MCF 10A (cell line): ENCODE measurements around the gene FMOD. TPM values are rescaled to one million over a fixed set of nuclear protein-coding genes. Genes with fewer than 3 reads are reported as not detected.
A peak's percentile ranks its signal among the peaks of the same experiment; 100 is the strongest.

Source experiments
- BruUV-seq: library from RNA; stranded (reverse); fragments of 400-500 nt; replicated peaks from 2 replicates; lab custom pipeline; 2021; lab: Mats Ljungman, UMichigan
- CTCF ChIA-PET: fragments of 300-600 bp; sonication (Branson Sonifier 250); formaldehyde crosslinking; extraction: SDS; loops from one replicate; lab custom pipeline; 2021; ENCODE audit warnings: antibody characterized with exemption, inconsistent platforms; lab: Yijun Ruan, JAX
- POLR2A ChIA-PET: fragments of 300-600, 350-650 bp; sonication (Branson Sonifier 250); formaldehyde crosslinking; extraction: SDS; loops from one replicate; lab custom pipeline; 2020; ENCODE audit warnings: antibody characterized with exemption, inconsistent platforms; lab: Yijun Ruan, JAX
- DNase-seq: peaks from one replicate; pipeline ENCODE4 v3.0.0-alpha.2; 2018; ENCODE audit not compliant: unreplicated experiment
- H3K27ac Mint-ChIP-seq: one replicate; pipeline ENCODE4 v1.8.0; 2022; ENCODE audit warnings: mild to moderate bottlenecking, low read depth, mixed read lengths; ENCODE audit not compliant: unreplicated experiment
- H3K27me3 Mint-ChIP-seq: one replicate; pipeline ENCODE4 v1.8.0; 2022; ENCODE audit warnings: mixed read lengths; ENCODE audit not compliant: insufficient read depth, unreplicated experiment
- H3K36me3 Mint-ChIP-seq: one replicate; pipeline ENCODE4 v1.8.0; 2022; ENCODE audit warnings: mild to moderate bottlenecking, moderate library complexity, mixed read lengths; ENCODE audit not compliant: insufficient read depth, unreplicated experiment
- H3K4me1 Mint-ChIP-seq: one replicate; pipeline ENCODE4 v1.8.0; 2022; ENCODE audit warnings: mixed read lengths; ENCODE audit not compliant: insufficient read depth, unreplicated experiment
- H3K4me3 Mint-ChIP-seq: one replicate; pipeline ENCODE4 v1.8.0; 2022; ENCODE audit warnings: mild to moderate bottlenecking, moderate library complexity, mixed read lengths; ENCODE audit not compliant: unreplicated experiment
- H3K9me3 Mint-ChIP-seq: one replicate; pipeline ENCODE4 v1.8.0; 2022; ENCODE audit warnings: mixed read lengths; ENCODE audit not compliant: unreplicated experiment
- CTCF ChIP-seq: fragments of 200-600 bp; IDR thresholded peaks from one replicate; pipeline ENCODE4 v1.8.0; 2022; ENCODE audit warnings: antibody characterized with exemption, mild to moderate bottlenecking; ENCODE audit not compliant: unreplicated experiment
- intact Hi-C: fragments of 100-400 bp; cut with micrococcal nuclease; formaldehyde crosslinking; loops from 2 replicates; pipeline ENCODE4 v1.14.1; 2022
- total RNA-seq: library from RNA; stranded (reverse); gene quantifications from 2 replicates; pipeline ENCODE4 v1.2.3, GENCODE V29; 2022

Gene FMOD
- total RNA-seq, 1 experiment from 2014 or later, result not detected

GRCh38 chr1:203305809-203306088 is 45.2 kb downstream of the FMOD start:
- POLR2A ChIA-PET, result interaction anchor here (0.6 to 10.5 kb wide), 32 partner anchors 9 to 646 kb away, joined by 3 to 238 read pairs (median 4); partner anchors contain the start of genes ATP2B4, OPTC, RABIF and TMEM183A
- TF ChIP-seq CTCF, result no peak
- peaks cover 50% of the 10 kb centered on the region for H3K36me3 Mint-ChIP-seq

GRCh38 chr1:203304919-203305808 is 45.8 kb downstream of the FMOD start, which contains the start of gene BTG2:
Gene BTG2, plus strand, starts transcription at chr1:203305519. Its CDS starts 88 bp downstream, at chr1:203305607.
- DNase-seq, result peak; percentile 96
- Mint-ChIP-seq H3K4me1 (peaks cover 48% of the 10 kb centered on the region), H3K27me3 (no peaks in the 10 kb centered on the region), H3K9me3 (no peaks in the 10 kb centered on the region), H3K4me3 (peak within 1 kb of the TSS; percentile 71), H3K36me3 (peaks cover 46% of the 10 kb centered on the region), H3K27ac (peak within 1 kb of the TSS; percentile 6)
- ChIA-PET CTCF (interaction anchor here (0.6 to 10.1 kb wide), 14 partner anchors 11 to 305 kb away, joined by 3 to 195 read pairs (median 16); no protein-coding TSS in a partner anchor), POLR2A (interaction anchor here (0.6 to 10.5 kb wide), 21 partner anchors 10 to 1106 kb away, joined by 3 to 238 read pairs (median 5); partner anchors contain the start of genes OPTC, RABIF and TMEM183A)
- no peak for TF ChIP-seq CTCF
- intact Hi-C loops, result no loop called here
- BruUV-seq, result TSS peak; percentile 83

More at GRCh38 chr1:203305809-203306088, 45.2 kb downstream of the FMOD start:
- DNase-seq, result peak; percentile 52
- no TSS peak for BruUV-seq
- Mint-ChIP-seq H3K4me1 (peaks cover 48% of the 10 kb centered on the region), H3K9me3 (no peaks in the 10 kb centered on the region), H3K4me3 (peak overlapping the region; percentile 71), H3K27me3 (no peaks in the 10 kb centered on the region), H3K27ac (peak overlapping the region; percentile 6)
- intact Hi-C loops, result loop anchor here (1.0 to 2.0 kb wide), 3 partner anchors 21 to 33 kb away; no protein-coding TSS in a partner anchor
- CTCF ChIA-PET, result interaction anchor here (0.6 to 10.1 kb wide), 21 partner anchors 11 to 1813 kb away, joined by 3 to 195 read pairs (median 8); no protein-coding TSS in a partner anchor

- no peak for DNase-seq
- Mint-ChIP-seq H3K4me3 (peak overlapping the region; percentile 71), H3K36me3 (peaks cover 39% of the 10 kb centered on the region), H3K27me3 (no peaks in the 10 kb centered on the region), H3K9me3 (no peaks in the 10 kb centered on the region), H3K27ac (peak overlapping the region; percentile 6), H3K4me1 (peaks cover 41% of the 10 kb centered on the region)
- no peak for TF ChIP-seq CTCF
- ChIA-PET POLR2A (interaction anchor here (1.0 to 10.5 kb wide), 9 partner anchors 11 to 494 kb away, joined by 3 to 238 read pairs (median 35); no protein-coding TSS in a partner anchor), CTCF (interaction anchor here (0.6 to 10.1 kb wide), 3 partner anchors 24 to 36 kb away, joined by 3 to 195 read pairs (median 167); no protein-coding TSS in a partner anchor)
- intact Hi-C loops, result no loop called here
- no TSS peak for BruUV-seq
Measured at GRCh38 chr1:203304391-203304918, 46.5 kb downstream of the FMOD start.

- H3K4me3 Mint-ChIP-seq, result no peak overlapping the region
- H3K4me1 Mint-ChIP-seq, result peaks cover 27% of the 10 kb centered on the region
- intact Hi-C loops, result no loop called here
- H3K36me3 Mint-ChIP-seq, result peaks cover 23% of the 10 kb centered on the region
- POLR2A ChIA-PET, result no interaction called here
- H3K27me3 Mint-ChIP-seq, result peaks cover 9% of the 10 kb centered on the region
- no peak for DNase-seq
- no peaks in the 10 kb centered on the region for H3K9me3 Mint-ChIP-seq
- no peak for TF ChIP-seq CTCF
- CTCF ChIA-PET, result no interaction called here
- no peak overlapping the region for H3K27ac Mint-ChIP-seq
- BruUV-seq, result no TSS peak
Measured at GRCh38 chr1:203302894-203303293, 48.0 kb downstream of the FMOD start.
